Mammary epithelial cell (primary cell): Measurements from ENCODE around the gene SLC5A9.

ENCODE experiments used
- CTCF ChIP-seq, 2 donors: IDR thresholded peaks in 1 of 2; conservative IDR thresholded peaks in 1 of 2; 2 replicates each; pipeline ENCODE4 v1.5.1; 2011 to 2012; ENCODE audit warnings: inconsistent platforms in 2 of 2, low read length in 2 of 2, mild to moderate bottlenecking in 2 of 2, control low read depth in 1 of 2, low read depth in 1 of 2; ENCODE audit not compliant: insufficient read depth in 1 of 2; ENCODE audit errors: extremely low read depth in 1 of 2
- EZH2 ChIP-seq: IDR thresholded peaks from 2 replicates; pipeline ENCODE4 v1.6.1; 2012; ENCODE audit warnings: low read length, inconsistent platforms, borderline replicate concordance

- TF ChIP-seq CTCF (conservative IDR thresholded peaks at IDR 0.05 in 1 of 2, IDR thresholded peaks at IDR 0.05 in 1 of 2; ENCODE audit: extremely low read depth in 1 of 2, insufficient read depth in 1 of 2, low read depth in 1 of 2, low read length in 2 of 2) (no peak), EZH2 (no peak)
These were observed 2.7 kb upstream of the SLC5A9 start for GRCh38 chr1:48219803-48220202.
